Panc1 (cell line): Measurements from ENCODE around the gene ADGRG7. TPM values are rescaled to one million over a fixed set of nuclear protein-coding genes. Genes with fewer than 3 reads are reported as not detected.
"Not testable (repeated sequence)": the region's sequence is repeated elsewhere in the genome, so short reads cannot be mapped to it uniquely, and the experiment has no call there.

Source experiments
- ATAC-seq: fragments of 200-7000 bp; cut with Tn5 transposase; 2 replicates; pipeline ENCODE4 v1.9.1; 2020; ENCODE audit warnings: mild to moderate bottlenecking, moderate library complexity
- BruUV-seq: library from RNA; stranded (reverse); fragments of 400-500 nt; replicated peaks from 2 replicates; lab custom pipeline; 2021; lab: Mats Ljungman, UMichigan
- CTCF ChIA-PET: fragments of 300-600 bp; sonication (Branson Sonifier 250); formaldehyde crosslinking; loops from one replicate; lab custom pipeline; 2022; ENCODE audit warnings: antibody characterized with exemption; lab: Charles Lee
- POLR2A ChIA-PET: fragments of 300-600 bp; sonication (Branson Sonifier 250); formaldehyde crosslinking; loops from one replicate; lab custom pipeline; 2022; ENCODE audit warnings: antibody characterized with exemption; lab: Charles Lee
- DNase-seq: peaks from one replicate; pipeline ENCODE4 v3.0.0-alpha.2; 2010; ENCODE audit warnings: low read depth, low spot score
- H3K27ac ChIP-seq: 2 replicates; pipeline ENCODE4 v1.5.1; 2011; ENCODE audit warnings: mild to moderate bottlenecking, low read length, inconsistent platforms
- H3K27me3 ChIP-seq: fragments of 200-500 bp; sonication (Bioruptor generic); 2 replicates; pipeline ENCODE4 v1.6.0; 2014; ENCODE audit warnings: low read length, inconsistent platforms; ENCODE audit not compliant: control insufficient read depth, insufficient read depth
- H3K36me3 ChIP-seq: fragments of 200-500 bp; sonication (Bioruptor generic); 2 replicates; pipeline ENCODE4 v1.5.1; 2014; ENCODE audit warnings: inconsistent platforms, mild to moderate bottlenecking, low read length, moderate library complexity; ENCODE audit not compliant: control insufficient read depth, insufficient read depth
- H3K4me1 ChIP-seq: 2 replicates; pipeline ENCODE4 v1.5.1; 2011; ENCODE audit warnings: inconsistent platforms, mild to moderate bottlenecking, low read length, moderate library complexity; ENCODE audit not compliant: control insufficient read depth, insufficient read depth
- H3K4me3 ChIP-seq, 2 experiments: 2 replicates each; pipeline ENCODE4 v1.5.1; 2011 to 2012; ENCODE audit warnings: low read depth in 2 of 2, low read length in 2 of 2, mild to moderate bottlenecking in 2 of 2, inconsistent platforms in 1 of 2, moderate library complexity in 1 of 2
- H3K9me3 ChIP-seq: fragments of 200-500 bp; sonication (Bioruptor generic); 2 replicates; pipeline ENCODE4 v1.5.1; 2014; ENCODE audit warnings: low read depth, mild to moderate bottlenecking, inconsistent platforms, low read length, moderate library complexity; ENCODE audit not compliant: control insufficient read depth, insufficient read depth
- POLR2AphosphoS5 ChIP-seq: IDR thresholded peaks from 2 replicates; pipeline ENCODE4 v1.6.1; 2012; ENCODE audit warnings: mild to moderate bottlenecking, low read depth, low read length, moderate library complexity
- REST ChIP-seq, 2 experiments: IDR thresholded peaks; 2 replicates each; pipeline ENCODE4 v1.6.1; 2011 to 2012; ENCODE audit warnings: low read depth in 2 of 2, control low read depth in 1 of 2, low read length in 1 of 2, mild to moderate bottlenecking in 1 of 2, moderate library complexity in 1 of 2; ENCODE audit not compliant: insufficient read depth in 1 of 2
- SIN3A ChIP-seq: IDR thresholded peaks from 2 replicates; pipeline ENCODE4 v1.6.1; 2012; ENCODE audit warnings: low read depth, mild to moderate bottlenecking, low read length, moderate library complexity, borderline replicate concordance; ENCODE audit not compliant: insufficient read depth
- TCF7L2 ChIP-seq: IDR thresholded peaks from 2 replicates; pipeline ENCODE4 v1.6.1; 2011; ENCODE audit warnings: mild to moderate bottlenecking, low read depth, low read length, inconsistent platforms
- in situ Hi-C: cut with HindIII; loops from 2 replicates; pipeline ENCODE4 v1.10.0; 2016; ENCODE audit warnings: low sequenced_read_pairs, low pct_unique_long_range_greater_than_20kb
- intact Hi-C: fragments of 100-400 bp; cut with micrococcal nuclease; formaldehyde crosslinking; loops from one replicate; pipeline ENCODE4 v1.10.0; 2022; ENCODE audit not compliant: unreplicated experiment
- total RNA-seq: library from RNA; stranded (reverse); gene quantifications from one replicate; pipeline ENCODE4 v1.2.1, GENCODE V29; 2021; ENCODE audit not compliant: unreplicated experiment
- TF ChIP-seq, protein P1 (sequence below): fragments of 450-650 bp; IDR thresholded peaks from 2 replicates; pipeline ENCODE4 v1.5.1; 2017; ENCODE audit warnings: mild to moderate bottlenecking

Gene ADGRG7
- total RNA-seq, 1 experiment from 2014 or later, result not detected

- ATAC-seq (no peak), DNase-seq (no peak)
- CTCF ChIA-PET, result interaction anchor here (0.5 kb wide), 1 partner anchor 133 kb away, joined by 3 read pairs; no protein-coding TSS in a partner anchor
- no peak overlapping the region for H3K27ac ChIP-seq
- intact Hi-C loops, result no loop called here
- in situ Hi-C loops, result no loop called here
- H3K36me3 ChIP-seq, result no peaks in the 10 kb centered on the region
- no peaks in the 10 kb centered on the region for H3K9me3 ChIP-seq
- no peaks in the 10 kb centered on the region for H3K4me1 ChIP-seq
- no TSS peak for BruUV-seq
- H3K27me3 ChIP-seq, result no peaks in the 10 kb centered on the region; the same call in 1 of the 2 replicates
- POLR2A ChIA-PET, result no interaction called here
- H3K4me3 ChIP-seq, result no peak overlapping the region
- TF ChIP-seq SIN3A (no peak), TCF7L2 (no peak), REST (IDR thresholded peaks at IDR 0.05; ENCODE audit: insufficient read depth in 1 of 2, low read depth in 2 of 2, low read length in 1 of 2) (no peak), POLR2AphosphoS5 (no peak)
- TF ChIP-seq, protein P1, sequence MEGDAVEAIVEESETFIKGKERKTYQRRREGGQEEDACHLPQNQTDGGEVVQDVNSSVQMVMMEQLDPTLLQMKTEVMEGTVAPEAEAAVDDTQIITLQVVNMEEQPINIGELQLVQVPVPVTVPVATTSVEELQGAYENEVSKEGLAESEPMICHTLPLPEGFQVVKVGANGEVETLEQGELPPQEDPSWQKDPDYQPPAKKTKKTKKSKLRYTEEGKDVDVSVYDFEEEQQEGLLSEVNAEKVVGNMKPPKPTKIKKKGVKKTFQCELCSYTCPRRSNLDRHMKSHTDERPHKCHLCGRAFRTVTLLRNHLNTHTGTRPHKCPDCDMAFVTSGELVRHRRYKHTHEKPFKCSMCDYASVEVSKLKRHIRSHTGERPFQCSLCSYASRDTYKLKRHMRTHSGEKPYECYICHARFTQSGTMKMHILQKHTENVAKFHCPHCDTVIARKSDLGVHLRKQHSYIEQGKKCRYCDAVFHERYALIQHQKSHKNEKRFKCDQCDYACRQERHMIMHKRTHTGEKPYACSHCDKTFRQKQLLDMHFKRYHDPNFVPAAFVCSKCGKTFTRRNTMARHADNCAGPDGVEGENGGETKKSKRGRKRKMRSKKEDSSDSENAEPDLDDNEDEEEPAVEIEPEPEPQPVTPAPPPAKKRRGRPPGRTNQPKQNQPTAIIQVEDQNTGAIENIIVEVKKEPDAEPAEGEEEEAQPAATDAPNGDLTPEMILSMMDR, result no peak
Observed at GRCh38 chr3:100580147-100580546, 29.3 kb upstream of the ADGRG7 start.

GRCh38 chr3:100581650-100582049, 27.8 kb upstream of the ADGRG7 start:
- H3K9me3 ChIP-seq, result no peaks in the 10 kb centered on the region
- no peaks in the 10 kb centered on the region; the same call in 1 of the 2 replicates for H3K27me3 ChIP-seq
- POLR2A ChIA-PET, result no interaction called here
- H3K27ac ChIP-seq, result no peak overlapping the region
- CTCF ChIA-PET, result no interaction called here
- no peak overlapping the region for H3K4me3 ChIP-seq
- H3K4me1 ChIP-seq, result no peaks in the 10 kb centered on the region
- no peaks in the 10 kb centered on the region for H3K36me3 ChIP-seq
- ATAC-seq (no peak), DNase-seq (no peak)
- in situ Hi-C loops (no loop called here), intact Hi-C loops (no loop called here)
- TF ChIP-seq REST (IDR thresholded peaks at IDR 0.05; ENCODE audit: insufficient read depth in 1 of 2, low read depth in 2 of 2, low read length in 1 of 2) (no peak), TCF7L2 (no peak), SIN3A (no peak), POLR2AphosphoS5 (no peak)
- TF ChIP-seq, protein P1, result no peak
- no TSS peak for BruUV-seq

DNA sequence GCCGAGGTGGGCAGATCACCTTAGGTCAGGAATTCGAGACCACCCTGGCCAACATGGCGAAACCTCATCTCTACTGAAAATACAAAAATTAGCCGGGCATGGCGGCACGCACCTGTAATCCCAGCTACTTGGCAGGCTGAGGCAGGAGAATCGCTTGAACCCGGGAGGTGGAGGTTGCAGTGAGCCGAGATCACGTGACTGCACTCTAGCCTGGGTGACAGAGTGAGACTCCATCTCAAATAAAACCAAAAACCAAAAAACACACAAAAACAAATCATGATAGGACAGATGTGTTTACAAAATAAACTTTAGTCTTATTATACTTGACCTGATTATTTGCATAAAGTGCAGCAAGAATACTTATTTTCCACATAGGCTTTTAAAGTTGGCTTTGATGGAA, 27.2 kb upstream of the ADGRG7 start:
- H3K36me3 ChIP-seq, H3K4me1 ChIP-seq, ATAC-seq, in situ Hi-C loops, H3K4me3 ChIP-seq, H3K27ac ChIP-seq, POLR2A ChIA-PET, intact Hi-C loops, H3K9me3 ChIP-seq, BruUV-seq, CTCF ChIA-PET, DNase-seq, H3K27me3 ChIP-seq: not testable (repeated sequence)
